Cerebellar cortex (tissue), 1 donor: ENCODE results near the gene TFPI2.

ENCODE experiments used
- DNase-seq: peaks from one replicate; pipeline ENCODE4 v3.0.0-alpha.2; 2015; ENCODE audit warnings: low spot score

TFPI2 gene

DNA sequence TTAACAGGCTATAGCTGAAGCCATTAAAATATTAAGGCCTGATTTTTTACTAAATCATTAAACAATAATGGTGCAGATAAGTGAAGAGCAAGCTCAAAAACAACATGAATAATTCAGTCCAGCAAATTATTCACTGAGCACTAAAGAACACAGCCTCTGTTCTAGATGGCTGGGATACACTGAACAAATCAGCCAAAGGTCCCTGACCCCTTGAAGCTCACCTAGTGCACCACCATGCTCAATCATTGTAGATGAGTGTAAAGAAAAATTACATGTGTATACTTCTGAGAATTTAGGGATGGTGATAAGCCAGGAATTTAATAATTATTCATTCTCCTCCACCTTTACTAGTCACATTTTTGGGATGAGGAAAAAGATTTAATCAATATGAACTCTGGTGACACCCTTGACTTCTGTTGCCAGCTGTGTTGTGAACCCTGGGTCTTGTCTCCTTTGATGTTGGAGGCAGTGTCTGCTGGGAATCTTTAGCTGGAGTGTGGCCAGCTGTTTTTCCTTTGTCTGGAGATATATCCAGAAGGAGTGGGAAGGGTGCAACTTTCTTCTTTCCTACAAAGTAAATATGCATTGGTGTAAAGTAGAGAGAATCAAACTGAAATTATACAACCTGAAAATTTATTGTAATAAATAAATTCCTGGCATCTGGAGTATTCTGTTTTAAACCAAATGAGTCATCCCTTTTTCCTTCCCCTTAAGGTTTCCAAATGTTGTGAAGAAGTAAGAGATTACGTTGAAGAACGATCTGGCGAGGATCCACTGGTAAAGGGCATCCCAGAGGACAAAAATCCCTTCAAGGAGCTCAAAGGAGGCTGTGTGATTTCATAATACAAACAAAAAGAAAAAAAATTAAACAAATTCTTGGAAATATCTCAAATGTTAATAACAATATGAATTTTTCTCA lies 19.8 kb upstream of the TFPI2 start:
- no peak for DNase-seq

DNA sequence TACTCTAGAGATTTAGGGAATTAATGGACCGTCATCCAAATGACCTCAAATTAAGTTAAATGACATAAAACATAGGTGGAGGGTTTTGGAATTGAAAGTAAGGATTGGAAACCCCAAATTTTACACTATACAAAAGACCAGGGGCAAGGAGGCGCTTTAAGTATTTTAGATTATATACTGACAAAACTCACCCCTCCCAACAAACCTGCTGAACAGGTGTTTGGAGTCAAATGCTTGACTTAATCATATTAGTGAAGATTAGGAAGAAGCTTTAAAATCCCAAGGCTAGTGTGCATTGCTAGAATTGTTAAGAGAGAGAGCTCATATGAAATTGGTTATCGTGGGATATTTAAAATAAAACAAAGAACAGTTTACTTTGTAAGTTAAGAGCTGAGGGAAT lies 15.7 kb upstream of the TFPI2 start, which contains the start of gene GNGT1:
Gene GNGT1, plus strand, starts transcription at position 301 of the 400 bp plus-strand sequence. CDS start 180 bp downstream, outside the sequence.
- no peak for DNase-seq

DNA sequence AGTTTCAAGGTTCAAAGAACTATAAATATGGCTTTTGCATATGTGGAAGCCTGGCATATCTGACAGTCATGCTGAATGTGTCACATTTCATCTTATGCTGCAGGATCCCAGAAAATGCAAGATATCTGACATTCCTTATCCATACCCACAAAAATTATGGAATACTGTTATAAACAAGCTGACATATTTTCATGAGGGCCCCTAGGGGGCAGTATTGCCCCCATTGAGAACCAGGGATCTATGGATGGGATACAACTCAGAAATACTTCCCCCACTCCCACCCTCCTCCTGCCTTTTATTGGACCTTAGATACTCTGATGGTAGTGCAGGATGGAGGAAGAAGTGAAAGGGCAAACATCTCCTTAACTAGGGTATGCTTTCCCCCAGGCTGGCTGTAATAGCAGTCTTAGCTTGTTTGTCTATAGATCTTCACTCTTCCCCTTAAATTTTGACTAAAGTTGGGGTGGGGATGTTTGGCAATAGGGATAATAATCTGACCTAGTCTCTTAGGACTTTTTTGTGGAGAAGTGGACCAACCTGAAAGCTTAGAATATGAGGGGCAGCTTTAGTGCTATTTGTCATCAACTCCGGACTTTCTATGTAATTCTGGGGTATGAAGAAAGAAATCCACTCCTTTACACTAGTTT lies 12.3 kb upstream of the TFPI2 start:
- DNase-seq = peak; percentile 18

- DNase-seq = no peak
Measured at GRCh38 chr7:93897680-93898079, 7.1 kb upstream of the TFPI2 start.

GRCh38 chr7:93895859-93896600 lies 5.5 kb upstream of the TFPI2 start:
- DNase-seq = no peak

GRCh38 chr7:93894966-93895640 lies 4.5 kb upstream of the TFPI2 start:
- no peak for DNase-seq

- DNase-seq = no peak
Measured at GRCh38 chr7:93894426-93894825, 3.9 kb upstream of the TFPI2 start.

- no peak for DNase-seq
Measured at GRCh38 chr7:93890041-93890463, 501 bp downstream of the TFPI2 start.

DNA sequence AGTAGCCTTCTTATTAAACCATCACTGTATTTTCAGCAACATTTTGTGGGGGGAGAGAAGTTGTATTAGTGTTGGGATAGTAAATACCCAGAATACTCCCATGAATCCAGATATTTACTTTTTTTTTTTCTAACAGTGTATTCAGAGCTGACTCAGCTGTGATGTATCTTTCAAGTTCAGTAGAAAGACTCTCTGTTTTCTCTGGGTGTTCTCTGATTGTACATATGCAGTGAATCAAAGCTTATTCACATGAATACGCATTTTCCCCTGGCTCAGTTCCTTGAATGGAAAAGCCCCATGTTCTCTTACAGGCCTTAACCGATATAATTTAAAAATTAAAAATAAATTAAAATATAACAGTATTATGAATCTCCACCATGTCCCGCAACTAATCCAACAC lies 1.3 kb downstream of the TFPI2 start:
- no peak for DNase-seq

GRCh38 chr7:93884541-93884940 lies 6.0 kb downstream of the TFPI2 start:
- DNase-seq = no peak

- no peak for DNase-seq
Measured at GRCh38 chr7:93883917-93884345, 6.6 kb downstream of the TFPI2 start.

GRCh38 chr7:93883078-93883916 lies 7.3 kb downstream of the TFPI2 start:
- DNase-seq = no peak

- no peak for DNase-seq
Measured at GRCh38 chr7:93882468-93882867, 8.1 kb downstream of the TFPI2 start.

- DNase-seq = no peak
Measured at GRCh38 chr7:93879356-93879755, 11.2 kb downstream of the TFPI2 start.

GRCh38 chr7:93877742-93878141 lies 12.8 kb downstream of the TFPI2 start:
- DNase-seq = no peak

DNA sequence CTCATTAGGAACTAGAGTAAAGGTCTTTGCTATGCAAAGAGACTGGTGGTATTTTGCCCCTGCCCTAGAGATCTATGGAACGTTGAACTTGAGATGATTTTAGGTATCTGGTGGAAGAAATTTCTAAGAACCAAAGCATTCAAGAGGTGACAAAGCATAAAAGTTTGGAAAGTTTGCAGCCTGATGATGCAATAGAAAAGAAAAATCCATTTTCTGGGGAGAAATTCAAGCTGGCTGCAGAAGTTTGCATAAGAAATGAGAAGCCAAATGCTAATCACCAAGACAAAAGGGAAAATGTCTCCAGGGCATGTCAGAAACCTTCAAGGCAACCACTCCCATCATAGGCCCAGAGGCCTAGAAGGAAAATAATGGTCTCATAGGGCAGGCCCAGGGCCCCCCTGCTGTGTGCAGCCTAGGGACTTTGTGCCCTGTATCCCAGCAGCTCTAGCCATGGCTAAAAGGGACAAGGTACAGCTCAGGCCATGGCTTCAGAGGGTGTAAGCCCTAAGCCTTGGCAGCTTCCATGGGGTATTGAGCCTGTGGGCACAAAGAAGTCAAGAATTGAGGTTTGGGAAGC lies 16.5 kb downstream of the TFPI2 start:
- no peak for DNase-seq

DNA sequence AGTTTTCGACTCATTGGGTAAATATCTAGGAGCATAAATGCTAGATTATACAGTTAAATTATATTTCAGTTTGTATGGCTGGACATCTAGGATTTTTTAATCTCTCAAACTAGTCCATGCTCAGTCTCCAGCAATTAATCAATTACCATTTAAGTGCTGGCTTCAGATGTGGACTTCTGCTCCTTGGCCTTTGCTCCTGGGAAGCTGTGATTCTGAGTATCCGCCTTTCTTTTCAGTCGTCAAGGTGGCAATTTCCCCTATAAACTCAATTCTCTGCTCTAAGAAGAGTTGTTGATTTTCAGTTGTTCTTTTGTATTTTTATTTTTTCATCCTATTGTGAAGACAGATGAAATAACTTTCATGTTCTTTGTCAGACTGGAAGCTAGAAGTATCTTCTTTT lies 23.7 kb downstream of the TFPI2 start:
- DNase-seq = no peak

DNA sequence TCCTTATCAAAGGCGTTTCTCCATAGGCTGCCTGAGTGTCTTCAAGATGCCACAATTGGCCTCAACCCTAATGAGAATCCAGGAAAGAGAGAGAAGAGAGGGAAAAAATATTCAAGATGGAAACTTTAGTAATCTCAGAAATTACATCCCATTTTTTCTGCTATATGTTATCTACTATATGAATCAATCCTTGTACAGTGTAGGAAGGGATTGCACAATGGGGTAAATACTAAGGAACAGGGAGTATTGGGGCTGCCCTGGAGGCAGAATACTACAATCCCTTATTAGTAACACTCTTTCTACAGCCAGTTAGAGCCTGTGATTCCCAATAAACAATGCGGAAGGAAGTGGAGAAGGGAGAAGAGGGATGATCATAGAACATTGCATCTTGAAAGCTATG lies 27.9 kb downstream of the TFPI2 start:
- no peak for DNase-seq

DNA sequence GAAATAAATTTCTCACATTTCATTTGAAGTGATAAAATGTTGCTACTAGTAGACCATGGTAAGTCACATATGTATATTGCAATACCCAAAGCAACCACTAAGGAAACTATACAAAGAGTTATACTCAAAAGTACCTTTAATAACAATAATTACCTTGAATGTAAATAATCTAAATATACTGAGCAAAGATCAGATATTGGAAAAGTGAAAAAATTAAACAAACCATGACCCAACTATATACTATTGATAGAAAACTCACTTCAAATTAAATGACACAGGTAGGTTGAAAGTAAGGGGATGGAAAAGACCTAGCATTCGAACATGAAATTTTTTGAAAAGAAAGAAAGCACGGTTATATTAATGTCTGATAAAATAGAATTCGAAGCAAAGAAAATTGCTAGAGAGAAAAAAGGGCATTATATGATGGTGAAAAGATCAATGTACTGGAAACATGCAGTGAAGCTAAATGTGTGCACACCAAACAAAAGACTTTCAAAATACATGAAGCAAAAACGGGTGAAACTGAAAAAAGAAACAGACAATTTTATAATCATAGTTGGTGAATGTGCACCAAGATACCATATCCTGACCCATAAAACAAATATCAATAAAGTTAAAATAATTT lies 29.1 kb downstream of the TFPI2 start:
- DNase-seq = no peak

DNA sequence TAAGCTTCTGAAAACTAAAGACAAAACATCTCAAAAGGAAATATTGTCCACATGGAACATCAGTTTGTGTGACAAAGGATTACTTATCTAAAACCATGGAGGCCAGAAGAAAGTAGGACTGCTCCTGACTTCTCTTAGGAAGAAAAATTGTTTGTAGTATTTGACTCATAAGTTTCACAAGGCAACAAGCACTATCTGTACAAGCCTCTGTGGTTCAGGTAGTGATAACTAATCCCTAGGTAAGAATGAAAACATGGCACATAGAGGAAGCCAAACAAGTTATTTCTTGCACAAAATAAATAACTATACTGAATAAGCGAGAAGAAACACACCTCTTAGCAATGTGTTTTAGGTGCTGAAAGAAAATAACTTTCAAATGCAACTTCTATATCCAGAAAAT lies 30.3 kb downstream of the TFPI2 start:
- no peak for DNase-seq
